Measurements from ENCODE around the gene PPME1.
"Not testable (repeated sequence)": the region's sequence is repeated elsewhere in the genome, so short reads cannot be mapped to it uniquely, and the experiment has no call there.

The PPME1 gene, protein sequence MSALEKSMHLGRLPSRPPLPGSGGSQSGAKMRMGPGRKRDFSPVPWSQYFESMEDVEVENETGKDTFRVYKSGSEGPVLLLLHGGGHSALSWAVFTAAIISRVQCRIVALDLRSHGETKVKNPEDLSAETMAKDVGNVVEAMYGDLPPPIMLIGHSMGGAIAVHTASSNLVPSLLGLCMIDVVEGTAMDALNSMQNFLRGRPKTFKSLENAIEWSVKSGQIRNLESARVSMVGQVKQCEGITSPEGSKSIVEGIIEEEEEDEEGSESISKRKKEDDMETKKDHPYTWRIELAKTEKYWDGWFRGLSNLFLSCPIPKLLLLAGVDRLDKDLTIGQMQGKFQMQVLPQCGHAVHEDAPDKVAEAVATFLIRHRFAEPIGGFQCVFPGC

DNA sequence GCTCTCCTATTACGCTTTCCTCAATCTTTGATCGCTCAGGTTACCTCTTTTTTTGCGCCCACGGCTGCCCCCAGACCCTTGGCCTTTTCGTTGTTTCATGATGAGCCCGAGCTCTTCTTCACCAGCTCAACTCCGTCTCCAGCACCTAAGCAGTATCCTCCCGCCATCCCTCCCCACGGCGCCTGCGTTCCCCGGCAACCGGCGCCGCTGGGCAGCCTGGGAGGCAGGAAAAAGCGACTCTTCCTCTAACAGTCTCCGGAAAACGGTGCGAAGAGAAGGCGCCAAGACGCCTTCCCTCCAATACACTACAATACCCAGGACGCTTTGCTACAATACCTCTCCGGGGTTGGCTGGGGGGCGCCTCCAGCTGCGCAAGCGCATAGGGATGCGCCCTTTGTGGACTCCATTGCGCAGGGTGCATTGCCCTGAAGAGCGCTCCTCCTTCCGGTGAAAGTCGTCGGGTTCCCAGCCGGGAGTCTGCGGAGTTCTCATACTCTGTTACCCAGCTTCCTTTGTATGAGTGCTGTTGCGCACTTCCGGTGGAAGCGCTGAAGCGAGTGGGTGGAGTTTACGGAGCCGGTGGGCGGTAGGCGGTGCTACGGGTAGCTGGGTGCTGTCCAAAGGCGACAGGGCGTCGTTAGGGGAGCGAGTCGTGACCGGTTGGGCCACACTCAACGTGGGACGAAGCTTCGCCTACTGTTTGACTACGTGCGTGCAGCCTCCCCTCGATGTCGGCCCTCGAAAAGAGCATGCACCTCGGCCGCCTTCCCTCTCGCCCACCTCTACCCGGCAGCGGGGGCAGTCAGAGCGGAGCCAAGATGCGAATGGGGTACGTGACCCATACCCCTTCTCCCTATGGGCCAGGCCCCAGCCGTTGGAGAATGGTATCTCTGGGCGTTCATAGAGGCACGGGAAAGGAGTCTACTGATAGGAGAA lies at the start of gene PPME1, which contains the start of gene C2CD3:
TSS of gene PPME1 (plus strand) at position 596 of the 936 bp plus-strand sequence. CDS start at position 729, 133 bp downstream.
TSS of gene C2CD3 (minus strand) at position 309 of the 936 bp plus-strand sequence. CDS start at position 99, 210 bp downstream.
- DNase-seq (ENCODE audit: low read depth), result peak; percentile 99

GRCh38 chr11:74121804-74122203 lies 49.3 kb upstream of the PPME1 start:
- DNase-seq (ENCODE audit: low read depth), result no peak

DNA sequence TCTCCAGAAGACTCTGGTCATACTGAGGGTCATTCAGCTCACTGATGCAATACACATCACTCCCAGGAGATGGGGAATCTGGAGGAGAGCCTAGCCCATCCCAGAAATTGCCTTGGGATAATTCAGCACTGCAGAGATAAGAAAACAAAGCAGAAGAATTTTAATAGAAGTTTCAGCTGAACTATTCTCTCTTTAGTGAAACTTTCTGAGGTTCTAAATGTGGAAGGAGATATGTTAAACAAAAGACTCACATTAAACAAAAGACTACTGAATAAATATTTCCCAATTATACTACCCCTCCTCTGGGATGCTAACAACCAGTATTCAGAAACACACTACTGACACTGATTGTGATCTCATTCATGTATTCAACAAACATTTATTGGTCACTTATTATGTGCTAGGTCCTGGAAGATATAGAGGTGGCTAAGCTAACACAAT lies 48.1 kb upstream of the PPME1 start:
- no peak for DNase-seq (ENCODE audit: low read depth)

GRCh38 chr11:74129121-74129520 lies 42.0 kb upstream of the PPME1 start:
- not testable (repeated sequence) for DNase-seq (ENCODE audit: low read depth)

DNA sequence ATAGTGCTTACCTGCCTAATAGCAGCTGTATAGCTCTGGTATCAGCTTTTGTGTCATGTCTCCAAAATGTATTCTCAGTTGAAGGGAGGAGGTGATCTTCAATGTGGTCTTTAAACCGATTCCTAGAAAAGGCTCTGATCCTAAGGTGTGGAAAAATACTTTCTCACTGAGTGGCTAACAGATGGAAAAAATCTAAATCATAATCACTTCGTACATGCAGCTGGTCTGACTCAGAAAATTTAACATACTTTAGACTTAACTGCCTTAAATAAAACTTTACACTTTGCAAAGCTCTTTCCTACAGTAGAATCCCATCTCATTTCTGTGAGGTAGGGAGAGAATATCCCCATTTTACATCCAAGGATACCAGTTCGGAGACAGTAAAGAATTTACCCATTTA lies 38.3 kb upstream of the PPME1 start:
- no peak for DNase-seq (ENCODE audit: low read depth)

- no peak for DNase-seq (ENCODE audit: low read depth)
Measured at GRCh38 chr11:74133436-74133835, 37.7 kb upstream of the PPME1 start.

DNA sequence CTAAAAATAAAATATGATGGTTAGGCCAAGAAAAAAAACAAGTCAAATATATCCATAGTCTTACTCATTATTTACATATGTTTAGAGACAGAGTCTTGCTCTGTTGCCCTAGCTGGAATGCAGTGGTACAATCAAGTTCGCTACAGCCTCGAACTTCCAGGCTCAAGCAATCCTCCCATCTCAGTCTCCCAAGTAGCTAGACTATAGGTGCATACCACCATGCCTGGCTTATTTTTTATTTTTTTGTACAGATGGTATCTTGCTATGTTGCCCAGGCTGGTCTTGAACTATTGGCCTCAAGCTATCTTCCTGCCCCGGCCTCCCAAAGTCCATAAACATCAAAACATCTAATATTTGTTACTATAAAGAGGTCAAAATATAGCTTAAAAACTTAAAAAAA lies 36.4 kb upstream of the PPME1 start:
- DNase-seq (ENCODE audit: low read depth), result no peak

GRCh38 chr11:74135127-74135840 lies 35.8 kb upstream of the PPME1 start:
- DNase-seq (ENCODE audit: low read depth), result peak; percentile 6

- no peak for DNase-seq (ENCODE audit: low read depth)
Measured at GRCh38 chr11:74138021-74138420, 33.1 kb upstream of the PPME1 start.

GRCh38 chr11:74138572-74138971 lies 32.5 kb upstream of the PPME1 start:
- peak; percentile 94 for DNase-seq (ENCODE audit: low read depth)

- peak; percentile 18 for DNase-seq (ENCODE audit: low read depth)
Measured at GRCh38 chr11:74139151-74139918, 31.8 kb upstream of the PPME1 start.

GRCh38 chr11:74139919-74140431 lies 31.1 kb upstream of the PPME1 start:
- DNase-seq (ENCODE audit: low read depth), result not testable (repeated sequence)

- DNase-seq (ENCODE audit: low read depth), result no peak
Measured at GRCh38 chr11:74141241-74141695, 29.8 kb upstream of the PPME1 start.

- DNase-seq (ENCODE audit: low read depth), result no peak
Measured at GRCh38 chr11:74141908-74142307, 29.2 kb upstream of the PPME1 start.

GRCh38 chr11:74142624-74143023 lies 28.5 kb upstream of the PPME1 start:
- DNase-seq (ENCODE audit: low read depth), result no peak

DNA sequence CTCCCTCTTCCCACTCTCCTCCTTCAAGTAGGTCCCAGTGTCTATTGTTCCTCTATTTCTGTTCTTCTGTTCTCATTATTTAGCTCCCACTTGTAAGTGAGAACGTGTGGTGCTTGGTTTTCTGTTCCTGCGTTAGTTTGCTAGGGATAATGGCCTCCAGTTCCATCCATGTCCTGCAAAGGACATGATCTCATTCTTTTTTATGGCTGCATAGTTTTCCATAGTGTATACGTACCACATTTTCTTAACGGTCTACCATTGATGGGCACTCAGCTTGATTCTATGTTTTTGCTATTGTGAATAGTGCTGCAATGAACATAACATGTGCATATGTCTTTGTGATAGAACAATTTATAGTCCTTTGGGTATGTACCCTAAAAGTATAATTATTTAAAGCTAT lies 26.5 kb upstream of the PPME1 start:
- DNase-seq (ENCODE audit: low read depth), result no peak

GRCh38 chr11:74147199-74147929 lies 23.7 kb upstream of the PPME1 start:
- peak; percentile 24 for DNase-seq (ENCODE audit: low read depth)

- no peak for DNase-seq (ENCODE audit: low read depth)
Measured at GRCh38 chr11:74153224-74153623, 17.9 kb upstream of the PPME1 start.

DNA sequence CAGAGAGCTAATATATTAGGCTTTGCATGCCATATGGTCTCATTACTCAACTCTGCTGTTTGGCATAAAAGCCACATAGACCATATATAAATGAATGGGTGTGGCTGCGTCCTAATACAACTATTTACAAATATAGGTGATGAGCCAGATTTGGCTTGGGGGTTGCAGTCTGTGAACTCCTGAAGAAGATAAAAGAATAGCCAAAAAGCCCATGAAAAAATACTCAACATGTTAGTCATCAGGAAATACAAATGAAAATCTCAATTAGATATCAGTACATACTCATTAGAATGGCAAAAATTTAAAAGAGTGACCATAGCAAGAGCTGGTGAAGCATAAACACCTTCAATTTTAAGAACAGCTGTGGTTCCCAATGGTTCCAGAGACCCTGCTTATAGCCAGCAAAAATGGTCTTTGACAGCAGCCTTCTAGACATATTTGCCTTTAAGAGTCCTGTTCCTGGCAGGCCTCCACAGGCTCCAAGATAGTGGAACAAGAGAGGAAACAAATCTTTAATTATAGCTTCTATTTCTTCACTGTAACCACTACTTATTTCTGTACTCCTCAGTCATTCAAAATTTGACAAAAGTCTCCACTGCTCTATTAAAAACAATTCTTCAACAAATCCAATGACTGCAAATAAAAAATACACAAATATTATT lies 16.3 kb upstream of the PPME1 start:
- no peak for DNase-seq (ENCODE audit: low read depth)

DNA sequence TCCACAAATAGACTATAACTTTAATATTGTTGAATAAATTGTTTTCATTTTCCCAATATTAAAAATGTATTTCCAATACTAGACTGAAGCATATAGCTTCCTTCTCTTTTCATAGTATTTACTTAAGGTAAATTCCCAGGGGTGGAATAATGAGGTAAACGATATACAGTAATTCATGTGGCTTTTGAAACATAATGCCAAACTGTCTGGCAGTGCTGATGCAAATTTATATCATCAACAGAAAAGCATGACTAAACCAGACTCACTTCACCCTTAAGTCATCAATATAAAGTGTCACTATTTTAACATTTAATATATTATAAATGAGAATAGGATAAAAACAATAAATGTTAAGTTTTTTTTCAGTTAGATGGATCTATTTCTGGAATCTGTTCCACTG lies 13.9 kb upstream of the PPME1 start:
- DNase-seq (ENCODE audit: low read depth), result no peak
